Cerebellar nuclear complex (tissue), 1 donor: ENCODE measurements around the gene ARHGEF4.
"Not testable (repeated sequence)": the region's sequence is repeated elsewhere in the genome, so short reads cannot be mapped to it uniquely, and the experiment has no call there.

Source experiments
- DNase-seq, 2 experiments: peaks; one replicate each; lab custom pipeline; 2025; lab: John Stamatoyannopoulos, UW

ARHGEF4 gene

GRCh38 chr2:130884503-130884902 is 47.8 kb downstream of the ARHGEF4 start:
- DNase-seq, result no peak

GRCh38 chr2:130887643-130888042 is 50.9 kb downstream of the ARHGEF4 start:
- no peak for DNase-seq

- DNase-seq, result no peak
These were observed 54.4 kb downstream of the ARHGEF4 start for GRCh38 chr2:130890941-130891669.

- DNase-seq, result no peak
These were observed 55.3 kb downstream of the ARHGEF4 start for GRCh38 chr2:130891966-130892365.

- no peak for DNase-seq
These were observed 56.4 kb downstream of the ARHGEF4 start for GRCh38 chr2:130892793-130893785.

GRCh38 chr2:130894326-130894942 is 57.7 kb downstream of the ARHGEF4 start:
- DNase-seq, result no peak

- no peak for DNase-seq
These were observed 60.1 kb downstream of the ARHGEF4 start for GRCh38 chr2:130896813-130897212.

GRCh38 chr2:130898553-130898952 is 61.8 kb downstream of the ARHGEF4 start:
- DNase-seq, result no peak

GRCh38 chr2:130899306-130899705 is 62.6 kb downstream of the ARHGEF4 start:
- DNase-seq, result no peak

GRCh38 chr2:130901061-130901460 is 64.3 kb downstream of the ARHGEF4 start:
- DNase-seq, result no peak

- not testable (repeated sequence) for DNase-seq
These were observed 64.9 kb downstream of the ARHGEF4 start for GRCh38 chr2:130901626-130902025.

- DNase-seq, result no peak
These were observed 72.1 kb downstream of the ARHGEF4 start for GRCh38 chr2:130908832-130909231.

GRCh38 chr2:130910931-130911330 is 74.2 kb downstream of the ARHGEF4 start:
- DNase-seq, result no peak

GRCh38 chr2:130911482-130911881 is 74.8 kb downstream of the ARHGEF4 start:
- DNase-seq, result no peak

- no peak for DNase-seq
These were observed 75.3 kb downstream of the ARHGEF4 start for GRCh38 chr2:130911996-130912395.

GRCh38 chr2:130912471-130912870 is 75.8 kb downstream of the ARHGEF4 start:
- DNase-seq, result no peak

GRCh38 chr2:130913891-130914290 is 77.2 kb downstream of the ARHGEF4 start:
- no peak for DNase-seq

- DNase-seq, result no peak
These were observed 78.4 kb downstream of the ARHGEF4 start for GRCh38 chr2:130915149-130915548.

GRCh38 chr2:130915595-130916437 is 79.1 kb downstream of the ARHGEF4 start:
- DNase-seq, result no peak

GRCh38 chr2:130916438-130916705 is 79.7 kb downstream of the ARHGEF4 start:
- no peak for DNase-seq

GRCh38 chr2:130917006-130917688 is 80.4 kb downstream of the ARHGEF4 start:
- DNase-seq, result no peak
